ENCODE results near the gene MMP24.

MMP24 gene

DNA sequence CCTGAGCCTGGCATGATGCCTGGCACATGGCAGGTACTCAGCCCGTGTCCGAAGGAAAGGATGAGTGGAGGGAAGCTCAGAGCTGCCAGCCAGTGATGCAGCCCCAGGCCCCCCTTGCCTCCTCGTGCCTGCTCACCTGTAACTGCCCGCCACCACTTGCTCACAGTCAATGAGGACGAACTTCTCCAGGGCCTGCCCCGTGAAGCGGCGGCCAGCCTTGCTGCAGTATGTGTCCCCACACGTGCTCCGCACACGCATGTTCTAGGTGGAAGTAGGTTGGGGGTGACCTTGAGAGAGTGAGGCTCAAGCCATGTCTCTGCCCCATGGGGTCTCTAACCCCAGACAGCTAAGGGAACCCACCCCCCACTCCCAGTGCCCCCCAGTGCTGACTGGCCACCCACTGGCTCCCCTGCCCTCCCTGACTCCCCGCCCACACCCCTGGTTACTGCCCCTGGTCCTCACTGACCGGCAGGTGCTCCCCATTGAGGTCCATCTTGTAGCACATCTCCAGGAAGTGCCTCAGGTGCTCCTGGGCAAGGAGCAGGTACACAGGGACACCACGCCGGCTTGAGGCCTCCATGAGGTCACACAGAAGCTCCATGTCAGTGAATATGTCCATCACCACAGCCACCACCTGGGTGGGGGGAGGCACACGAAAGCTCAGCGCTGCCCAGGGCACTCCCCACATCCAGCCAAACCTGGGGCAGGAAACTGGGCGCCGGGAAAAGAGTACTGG, 62.0 kb downstream of the MMP24 start:
- Mint-ChIP-seq H3K4me3 (no peak overlapping the region), H3K27ac (no peak overlapping the region), H3K4me1 (peaks cover 20% of the 10 kb centered on the region), H3K9me3 (no peaks in the 10 kb centered on the region), H3K27me3 (peaks cover 12% of the 10 kb centered on the region)
- DNase-seq (no peak), ATAC-seq (no peak)

DNA sequence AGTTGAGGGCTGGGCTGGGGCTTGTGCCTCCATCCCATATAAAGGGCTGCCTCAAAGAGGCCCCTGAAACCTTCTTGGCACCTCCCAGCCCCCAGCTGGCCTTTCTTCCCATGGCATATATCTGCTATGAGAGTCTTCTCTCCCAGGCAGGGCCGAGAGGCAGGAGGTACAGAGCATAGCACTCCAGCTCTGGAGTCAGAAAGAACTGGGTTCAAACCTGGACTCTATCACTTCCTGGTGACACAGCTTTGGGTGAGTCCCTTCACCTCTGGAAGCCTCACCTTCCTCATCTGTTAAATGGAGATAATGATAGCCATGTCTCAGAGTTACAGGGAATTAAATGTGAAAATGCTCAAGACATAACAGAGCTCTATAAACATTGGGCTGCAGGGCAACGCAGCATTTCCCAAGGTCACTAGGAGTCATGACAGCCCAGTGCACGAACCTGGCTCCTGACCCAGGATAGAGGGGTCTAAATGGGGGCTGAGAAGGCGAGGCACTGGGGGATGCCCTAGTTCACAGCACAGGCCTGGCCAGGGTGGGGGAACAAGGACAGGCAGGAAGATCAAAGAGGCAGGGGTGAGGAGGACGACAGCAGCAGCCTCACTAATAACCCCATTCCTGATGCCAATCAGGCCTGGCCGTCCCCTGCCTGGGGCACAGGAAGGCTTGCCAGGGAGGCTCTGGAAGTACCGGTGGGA, 63.8 kb downstream of the MMP24 start:
- Mint-ChIP-seq H3K9me3 (no peaks in the 10 kb centered on the region), H3K4me1 (peaks cover 9% of the 10 kb centered on the region), H3K27me3 (peaks cover 18% of the 10 kb centered on the region), H3K27ac (no peak overlapping the region), H3K4me3 (no peak overlapping the region)
- ATAC-seq (no peak), DNase-seq (no peak)

DNA sequence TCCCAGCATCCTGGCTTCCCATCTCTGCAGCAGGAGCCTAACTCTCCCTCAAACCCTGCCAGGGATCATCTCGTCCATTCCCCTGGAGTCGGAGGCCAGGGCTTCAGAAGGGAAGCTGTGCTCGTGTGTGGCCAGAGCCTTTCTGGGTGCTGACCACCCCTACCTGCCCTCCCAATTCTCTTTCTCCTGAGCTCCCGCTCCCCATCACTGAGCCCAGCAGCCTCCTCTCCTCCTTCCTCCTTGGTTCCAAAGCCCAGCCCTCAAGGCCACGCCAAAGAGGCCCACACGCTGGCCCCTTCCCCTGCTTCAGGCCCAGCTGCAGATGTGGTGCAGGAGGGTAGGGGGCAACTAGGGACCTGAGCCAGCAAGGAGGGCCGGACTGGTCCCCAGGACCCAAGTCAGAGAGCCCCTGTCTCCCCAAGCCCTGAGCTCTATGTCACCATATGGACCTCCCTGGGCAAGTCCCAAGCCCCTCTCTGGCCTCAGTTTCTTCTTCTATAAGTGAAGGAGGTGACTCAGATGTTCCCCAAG, 64.5 kb downstream of the MMP24 start:
- peaks cover 3% of the 10 kb centered on the region for H3K4me1 Mint-ChIP-seq
- no peaks in the 10 kb centered on the region for H3K9me3 Mint-ChIP-seq
- DNase-seq (no peak), ATAC-seq (no peak)
- H3K27me3 Mint-ChIP-seq: peaks cover 18% of the 10 kb centered on the region
- no peak overlapping the region for H3K4me3 Mint-ChIP-seq
- peak overlapping the region in 1 of 2 donors; percentile 32 for H3K27ac Mint-ChIP-seq

DNA sequence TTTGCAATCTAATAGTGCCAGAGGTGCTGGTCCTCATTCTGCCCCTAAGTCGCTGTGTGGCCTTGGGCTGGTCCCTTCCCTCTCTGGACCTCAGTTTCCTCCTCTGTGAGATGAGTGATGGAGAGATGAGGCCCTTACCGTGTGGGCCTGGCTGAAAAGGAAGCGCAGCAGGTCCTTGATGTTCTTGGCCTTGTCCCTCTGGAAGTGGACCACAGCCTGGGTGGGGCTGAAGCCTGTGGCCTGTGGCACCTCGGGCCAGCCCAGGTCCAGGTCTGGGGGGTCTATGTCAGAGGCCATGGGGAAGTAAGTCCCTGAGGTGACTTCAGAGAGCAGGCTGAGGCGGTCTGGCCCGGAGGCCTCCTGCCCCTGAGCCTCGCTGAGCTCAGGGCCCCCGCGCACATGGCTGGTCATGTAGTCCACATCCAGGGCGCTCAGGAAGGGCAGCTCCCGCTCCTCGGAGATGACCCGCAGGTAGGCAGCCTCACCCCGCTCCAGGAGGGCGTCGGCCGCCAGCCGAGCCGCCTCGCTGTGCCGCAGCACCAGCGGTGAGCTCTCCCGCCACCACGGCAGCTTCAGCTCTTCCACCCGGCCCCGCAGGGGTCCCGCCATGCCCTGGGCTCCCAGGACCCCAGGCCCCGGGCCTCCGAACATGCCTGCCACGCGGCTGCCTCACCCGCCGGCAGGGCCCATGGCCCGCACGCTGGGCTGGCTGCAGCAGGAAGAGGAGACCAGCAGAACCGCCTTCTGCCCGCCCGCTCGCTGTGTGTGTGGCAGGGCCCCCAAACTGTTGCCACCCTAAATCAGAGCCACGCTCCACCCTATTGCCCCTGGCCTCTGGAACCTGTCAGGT, 65.4 kb downstream of the MMP24 start, which contains the start of gene FAM83C:
FAM83C (minus strand) TSS at position 772 of the 850 bp plus-strand sequence; CDS start at position 651, 121 bp downstream.
- Mint-ChIP-seq H3K4me3 (no peak within 1 kb of the TSS), H3K27me3 (peaks cover 18% of the 10 kb centered on the region), H3K4me1 (no peaks in the 10 kb centered on the region), H3K27ac (peak within 1 kb of the TSS; percentile 55 to 57), H3K9me3 (no peaks in the 10 kb centered on the region)
- DNase-seq (no peak), ATAC-seq (no peak)

DNA sequence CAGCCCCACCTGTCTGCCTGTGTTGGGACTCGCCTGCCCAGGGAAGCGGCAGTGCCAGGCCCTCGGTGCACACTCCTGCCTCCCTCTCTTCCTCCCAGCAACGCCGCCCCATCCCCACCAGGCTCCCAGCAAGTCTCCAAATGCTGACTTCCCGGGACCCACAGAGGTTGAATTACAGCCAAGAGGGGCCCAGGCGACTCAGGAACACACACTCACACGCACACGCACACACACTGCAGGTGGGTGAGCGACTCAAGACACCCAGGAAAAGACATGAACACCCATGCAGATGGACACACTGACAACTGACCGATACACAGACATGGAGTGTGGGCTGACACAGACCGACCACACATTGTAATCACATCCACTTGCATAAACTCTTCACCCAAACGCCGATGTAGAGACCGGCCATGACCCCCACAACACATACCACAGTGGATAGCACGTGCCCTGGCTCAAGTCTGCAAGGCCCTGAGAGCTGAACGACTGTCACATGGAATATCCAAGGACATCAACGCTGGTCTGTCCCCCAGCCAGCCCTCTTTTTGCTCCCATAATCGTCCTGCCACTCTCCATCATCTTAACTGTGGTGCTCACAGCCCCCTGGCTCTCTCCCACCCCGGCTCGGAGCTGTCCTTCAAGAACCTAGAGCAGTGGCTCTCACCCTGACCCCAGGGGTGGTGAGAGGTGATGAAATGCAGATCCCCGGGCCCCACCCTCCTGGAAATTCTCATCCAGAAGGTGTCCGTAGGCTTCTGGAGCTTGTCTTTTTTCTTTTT, 66.2 kb downstream of the MMP24 start:
- Mint-ChIP-seq H3K9me3 (no peaks in the 10 kb centered on the region), H3K27ac (peak overlapping the region; percentile 55 to 57), H3K4me1 (no peaks in the 10 kb centered on the region), H3K4me3 (no peak overlapping the region), H3K27me3 (peaks cover 18% of the 10 kb centered on the region)
- ATAC-seq: no peak
- DNase-seq: no peak

DNA sequence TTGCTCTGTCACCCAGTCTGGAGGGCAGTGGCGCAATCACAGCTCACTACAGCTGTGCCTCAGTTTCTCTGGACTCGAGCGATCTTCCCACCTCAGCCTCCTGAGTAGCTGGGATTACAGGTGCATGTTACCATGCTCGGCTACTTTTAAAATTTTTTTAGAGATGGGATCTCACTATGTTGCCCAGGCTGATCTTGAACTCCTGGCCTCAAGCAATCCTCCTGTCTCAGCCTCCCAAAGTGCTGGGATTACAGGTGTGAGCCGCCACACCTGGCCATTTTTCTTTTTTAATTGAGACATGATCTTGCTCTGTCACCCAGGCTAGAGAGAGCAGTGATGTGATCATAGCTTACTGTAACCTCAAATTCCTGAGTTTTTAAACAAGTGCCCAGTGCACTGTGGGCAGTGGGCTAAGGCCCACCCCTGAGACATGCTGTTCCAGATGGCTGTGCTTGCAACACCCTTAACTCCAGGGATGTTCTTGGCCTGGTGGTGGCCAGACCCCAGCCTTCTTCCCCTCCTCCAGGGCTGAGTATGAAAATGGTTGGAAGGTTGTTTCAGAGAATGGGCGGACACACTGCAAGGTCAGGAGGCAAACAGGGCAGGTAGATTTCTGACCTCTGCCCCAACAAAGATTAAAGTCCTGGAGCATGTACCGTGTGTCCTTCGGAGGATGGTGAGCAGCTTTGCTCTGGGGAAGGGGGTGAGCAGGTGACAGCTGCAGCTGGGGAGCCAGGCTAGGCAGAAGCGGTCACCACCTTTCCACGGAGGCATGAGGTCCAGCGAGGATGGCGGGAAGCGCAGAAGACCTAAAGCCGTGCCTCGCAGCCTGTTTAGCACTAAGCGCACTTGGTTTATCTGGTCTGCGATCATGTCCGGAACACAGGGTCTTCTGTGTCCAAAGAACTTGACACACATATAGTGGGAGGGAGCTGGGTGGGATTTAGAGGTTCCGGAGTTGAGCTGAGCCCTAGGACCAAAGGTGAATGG, 67.1 kb downstream of the MMP24 start:
- H3K27ac Mint-ChIP-seq: peak overlapping the region in 1 of 2 donors; percentile 62
- DNase-seq (no peak), ATAC-seq (no peak)
- H3K9me3 Mint-ChIP-seq: no peaks in the 10 kb centered on the region
- H3K27me3 Mint-ChIP-seq: peaks cover 18% of the 10 kb centered on the region
- H3K4me1 Mint-ChIP-seq: no peaks in the 10 kb centered on the region
- H3K4me3 Mint-ChIP-seq: no peak overlapping the region

DNA sequence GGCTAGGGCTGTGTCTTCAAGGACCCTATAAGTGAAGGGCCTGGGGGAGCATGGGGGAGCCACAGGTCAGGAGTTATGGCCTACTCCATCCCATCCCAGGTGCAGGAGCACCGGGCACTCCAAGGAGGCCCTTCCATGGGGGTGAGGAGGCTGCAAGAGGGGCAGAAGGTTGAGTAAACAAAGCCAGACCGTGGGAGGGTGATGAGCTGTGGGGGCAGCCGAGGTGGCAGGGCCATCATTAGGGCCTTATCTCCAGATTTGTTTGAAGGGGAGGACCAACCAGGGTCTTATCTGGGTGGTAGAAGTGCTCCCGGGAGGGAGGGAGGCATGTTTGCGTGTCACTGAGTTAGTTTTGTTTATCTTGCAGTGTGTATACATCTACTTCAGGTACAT, 67.8 kb downstream of the MMP24 start:
- no peak overlapping the region for H3K4me3 Mint-ChIP-seq
- no peaks in the 10 kb centered on the region for H3K4me1 Mint-ChIP-seq
- H3K27me3 Mint-ChIP-seq: peaks cover 18% of the 10 kb centered on the region

DNA sequence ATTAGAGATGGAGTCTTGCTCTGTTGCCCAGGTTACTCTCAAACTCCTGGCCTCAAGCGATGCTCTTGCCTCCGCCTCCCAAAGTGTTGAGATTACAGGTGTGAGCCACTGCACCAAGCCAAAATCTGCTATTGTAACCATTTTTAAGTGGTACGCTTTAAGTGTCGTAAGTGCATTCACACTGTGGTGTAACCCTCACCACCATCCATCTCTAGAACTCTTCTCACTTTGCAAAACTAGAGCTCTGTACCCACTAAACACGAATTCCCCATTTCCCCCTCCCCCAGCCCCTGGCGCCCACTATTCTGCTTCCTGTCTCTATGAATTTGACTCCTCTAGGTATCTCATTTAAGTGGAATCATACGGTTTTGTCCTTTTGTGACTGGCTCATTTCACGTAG, 68.6 kb downstream of the MMP24 start:
- H3K27me3 Mint-ChIP-seq: peaks cover 15% of the 10 kb centered on the region
- H3K4me1 Mint-ChIP-seq: no peaks in the 10 kb centered on the region
- no peak overlapping the region for H3K27ac Mint-ChIP-seq
- ATAC-seq (no peak), DNase-seq (no peak)
- no peaks in the 10 kb centered on the region for H3K9me3 Mint-ChIP-seq
- H3K4me3 Mint-ChIP-seq: no peak overlapping the region

More for the DNA sequence above, 67.8 kb downstream of the MMP24 start:
- H3K9me3 Mint-ChIP-seq: no peaks in the 10 kb centered on the region
- peak overlapping the region; percentile 62 to 66 for H3K27ac Mint-ChIP-seq
- DNase-seq (no peak), ATAC-seq (no peak)

DNA sequence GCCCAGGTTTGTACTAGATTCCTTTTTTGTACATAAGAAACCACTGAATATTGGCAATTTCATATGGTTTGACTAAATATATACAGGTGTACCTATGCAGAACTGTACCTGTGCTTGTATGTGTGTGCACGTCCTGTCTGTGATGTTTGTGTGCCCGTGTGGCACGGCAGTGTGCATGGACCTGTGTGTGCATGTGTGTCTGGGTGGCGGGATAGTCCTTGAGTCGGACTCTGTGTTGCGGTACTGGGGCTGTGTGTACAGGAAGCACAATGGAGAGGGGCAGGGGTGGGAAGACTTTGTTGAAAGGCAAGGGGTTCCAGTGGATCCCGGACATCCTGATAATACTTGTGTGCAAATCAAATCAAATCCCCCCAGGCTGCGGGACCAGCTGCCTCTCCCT, 69.2 kb downstream of the MMP24 start:
- Mint-ChIP-seq H3K9me3 (no peaks in the 10 kb centered on the region), H3K27ac (no peak overlapping the region), H3K27me3 (peaks cover 10% of the 10 kb centered on the region), H3K4me1 (no peaks in the 10 kb centered on the region), H3K4me3 (no peak overlapping the region)
- no peak for ATAC-seq
- DNase-seq: no peak

DNA sequence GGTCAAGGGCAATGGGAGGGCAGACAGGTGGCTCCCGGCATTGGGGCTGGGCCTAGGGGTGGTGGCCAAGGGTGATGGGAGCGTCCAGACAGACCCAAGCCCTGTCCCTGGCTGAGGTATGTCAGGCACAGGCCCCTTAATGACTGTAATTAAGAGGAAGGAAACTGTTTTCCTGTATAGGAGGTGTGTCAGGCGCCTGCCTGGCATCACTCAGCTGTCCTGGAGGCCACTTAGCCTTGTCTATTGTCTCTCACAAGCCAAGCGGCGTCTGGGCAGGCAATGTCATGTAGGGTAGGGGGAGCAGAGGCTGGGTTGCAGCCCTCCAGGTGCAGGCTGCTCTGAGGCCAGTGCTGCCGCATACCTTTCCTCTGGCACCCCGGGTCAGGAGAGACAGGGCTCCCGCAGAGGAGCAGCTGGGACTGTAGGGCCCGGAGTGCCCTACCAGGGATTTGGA, 69.6 kb downstream of the MMP24 start:
- ATAC-seq (no peak), DNase-seq (no peak)
- H3K27ac Mint-ChIP-seq: no peak overlapping the region
- no peaks in the 10 kb centered on the region for H3K9me3 Mint-ChIP-seq
- peaks cover 10% of the 10 kb centered on the region for H3K27me3 Mint-ChIP-seq
- no peaks in the 10 kb centered on the region for H3K4me1 Mint-ChIP-seq
- no peak overlapping the region for H3K4me3 Mint-ChIP-seq

DNA sequence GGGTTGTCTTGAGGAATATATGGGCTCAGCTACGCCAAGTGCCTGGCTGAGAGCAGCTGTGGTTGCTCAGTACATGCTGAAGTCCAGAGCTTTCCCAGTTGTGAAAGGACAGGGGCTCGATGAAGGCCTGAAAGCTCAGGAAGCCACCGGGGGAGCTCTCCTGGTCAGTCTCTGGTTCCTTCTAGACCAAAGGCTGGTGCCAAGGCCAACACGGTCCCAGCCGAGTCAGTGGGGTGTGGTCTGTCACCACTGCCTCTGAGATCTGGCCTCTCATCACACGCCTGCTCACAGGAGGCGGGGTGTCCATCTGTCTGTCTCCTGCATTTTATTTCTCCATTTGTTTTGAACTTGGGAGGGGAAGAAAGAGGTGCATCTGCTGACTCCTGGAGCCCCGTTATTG, 70.7 kb downstream of the MMP24 start:
- DNase-seq (no peak), ATAC-seq (no peak)
- H3K27me3 Mint-ChIP-seq: peaks cover 10% of the 10 kb centered on the region
- peak overlapping the region in 1 of 2 donors; percentile 20 for H3K27ac Mint-ChIP-seq
- no peaks in the 10 kb centered on the region for H3K9me3 Mint-ChIP-seq
- H3K4me3 Mint-ChIP-seq: no peak overlapping the region
- H3K4me1 Mint-ChIP-seq: no peaks in the 10 kb centered on the region

DNA sequence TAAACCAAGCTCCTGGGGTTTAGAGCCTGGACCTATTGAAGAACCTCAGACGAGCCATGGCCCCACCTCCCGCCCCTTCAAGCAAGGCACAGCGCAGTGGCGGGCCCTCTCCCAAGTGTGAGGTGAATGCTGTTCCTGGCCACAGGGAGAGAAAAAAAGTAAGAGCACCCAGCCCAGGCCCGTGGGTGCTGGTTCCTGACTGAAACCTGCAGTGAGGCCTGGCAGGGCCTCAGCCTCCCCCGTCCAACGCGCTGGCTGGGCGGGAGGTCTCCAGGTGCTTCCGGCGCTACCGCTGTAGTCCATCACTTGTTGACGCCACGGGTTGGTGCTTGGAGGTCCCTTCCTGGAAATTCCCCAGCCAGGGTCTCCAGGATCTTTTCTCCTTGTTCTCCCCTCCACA, 71.2 kb downstream of the MMP24 start:
- H3K27me3 Mint-ChIP-seq: peaks cover 10% of the 10 kb centered on the region
- DNase-seq (no peak), ATAC-seq (no peak)
- H3K4me1 Mint-ChIP-seq: peaks cover 4% of the 10 kb centered on the region
- H3K9me3 Mint-ChIP-seq: no peaks in the 10 kb centered on the region
- H3K27ac Mint-ChIP-seq: no peak overlapping the region
- H3K4me3 Mint-ChIP-seq: no peak overlapping the region

DNA sequence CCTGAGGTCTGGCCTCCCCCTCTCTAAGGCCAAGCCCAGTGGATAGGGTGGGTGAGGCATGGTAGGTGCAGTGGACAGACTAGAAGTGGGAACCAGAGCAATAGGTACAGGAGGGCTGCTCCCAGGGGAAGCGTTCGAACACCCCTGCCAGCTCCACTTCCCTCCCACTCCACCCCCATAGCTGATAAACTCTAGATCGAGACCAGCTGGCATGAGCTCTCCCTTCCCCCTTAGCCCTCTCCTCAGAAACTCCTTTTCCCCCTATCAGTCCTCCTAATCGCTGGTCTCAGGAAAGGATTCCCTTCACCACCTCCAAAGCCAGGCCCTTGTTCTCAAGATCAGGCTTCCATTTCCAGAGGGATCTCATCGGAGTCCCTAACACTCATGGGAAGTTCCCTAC, 71.8 kb downstream of the MMP24 start:
- no peak for DNase-seq
- ATAC-seq: no peak
- Mint-ChIP-seq H3K27ac (peak overlapping the region in 1 of 2 donors; percentile 29), H3K4me1 (peaks cover 9% of the 10 kb centered on the region), H3K27me3 (peaks cover 8% of the 10 kb centered on the region), H3K4me3 (no peak overlapping the region), H3K9me3 (no peaks in the 10 kb centered on the region)

DNA sequence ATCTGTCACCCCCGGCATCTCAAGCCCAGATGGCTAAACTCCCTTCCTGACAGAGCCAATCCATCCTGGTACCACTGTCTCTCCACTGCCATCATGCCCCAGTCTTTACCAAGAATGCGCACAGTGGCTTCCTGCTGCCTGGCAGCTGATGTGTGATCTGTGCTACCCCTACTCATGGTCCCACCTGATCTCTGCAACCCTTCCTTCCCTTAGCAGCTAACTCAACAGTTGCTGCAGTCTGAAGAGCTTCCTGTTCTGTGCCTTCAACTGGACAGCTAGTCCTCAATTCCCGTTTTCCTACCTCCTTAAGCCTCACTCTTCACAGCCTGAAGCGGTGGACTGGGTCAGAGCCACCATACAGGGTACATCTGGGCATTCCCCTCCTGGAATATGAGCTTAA, 73.3 kb downstream of the MMP24 start:
- DNase-seq: no peak
- peaks cover 24% of the 10 kb centered on the region for H3K4me1 Mint-ChIP-seq
- H3K9me3 Mint-ChIP-seq: no peaks in the 10 kb centered on the region
- no peak for ATAC-seq
- no peak overlapping the region for H3K4me3 Mint-ChIP-seq
- H3K27ac Mint-ChIP-seq: no peak overlapping the region
- no peaks in the 10 kb centered on the region for H3K27me3 Mint-ChIP-seq

All from stimulated activated naive CD8-positive, alpha-beta T cell treated with anti-CD3 and anti-CD28 coated beads, Interleukin-15, amount 100 ng/mL, for 72 hours (primary cell).